Activated CD4-positive, CD25-positive, alpha-beta regulatory T cell treated with anti-CD3 and anti-CD28 coated beads, Interleukin-2, amount 50 U/mL, for 72 hours (primary cell): Measurements from ENCODE around the gene SBF2.

ENCODE experiments used
- DNase-seq: peaks from one replicate; pipeline ENCODE4 v3.0.0; 2021

SBF2 gene

DNA sequence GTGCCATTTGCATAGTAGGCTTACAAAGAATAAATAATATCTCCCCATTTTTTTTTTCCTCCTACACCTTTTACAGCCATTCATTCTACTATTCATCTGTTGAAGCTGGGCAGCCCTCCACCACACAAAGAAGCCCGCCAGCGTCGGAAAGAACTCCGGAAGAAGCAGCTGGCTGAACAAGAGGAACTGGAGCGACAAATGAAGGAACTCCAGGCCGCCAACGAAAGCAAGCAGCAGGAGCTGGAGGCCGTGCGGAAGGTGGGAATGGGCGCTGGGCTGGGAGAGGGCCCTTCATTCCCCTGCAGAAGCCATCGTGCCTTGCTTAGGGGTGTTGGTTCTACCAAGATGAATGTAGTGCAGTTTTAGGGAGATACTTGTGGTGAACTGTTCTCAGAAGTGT lies 561.6 kb downstream of the SBF2 start:
- DNase-seq, result no peak

DNA sequence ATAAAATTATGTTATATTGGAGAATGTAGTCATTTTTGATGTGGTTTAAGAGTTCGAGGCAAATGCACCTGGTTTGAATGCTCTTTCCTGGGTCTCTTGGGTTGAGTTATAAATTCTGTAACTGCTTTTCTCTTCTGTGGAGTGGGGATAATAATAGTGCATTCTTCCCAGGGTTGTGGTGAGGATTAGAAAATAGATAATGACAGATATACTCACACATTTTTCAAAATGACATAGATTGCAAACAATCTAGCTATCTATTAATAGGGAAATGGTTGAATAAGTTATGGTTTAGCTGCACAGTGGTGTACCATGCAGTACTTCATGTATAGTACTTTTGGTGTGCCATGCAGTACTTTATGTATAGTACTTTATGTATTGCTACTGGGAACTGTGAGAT lies 562.8 kb downstream of the SBF2 start:
- no peak for DNase-seq
